Right lobe of liver (tissue), 4 donors: Measurements from ENCODE around the gene LDB1.

ENCODE experiments used
- CTCF ChIP-seq, 4 donors: fragments of 200-600 bp in 3 of 4; fragments of 450-650 bp in 1 of 4; IDR thresholded peaks; one replicate each; pipeline versions ENCODE4 v1.5.1 to v1.8.0; 2016 to 2022; ENCODE audit warnings: antibody characterized with exemption in 4 of 4, mild to moderate bottlenecking in 2 of 4
- POLR2A ChIP-seq: fragments of 450-650 bp; IDR thresholded peaks from one replicate; pipeline ENCODE4 v1.6.1; 2017; ENCODE audit warnings: antibody characterized with exemption, mild to moderate bottlenecking
- donor health status: DM: no; HTN: no; CAD: no.
- donor health status: DM: no; HTN: no; CAD: no.
- donor health status: DM: no; HTN: yes; CAD: no.

GRCh38 chr10:102135956-102136526 lies 15.9 kb upstream of the LDB1 start:
- TF ChIP-seq CTCF (IDR thresholded peaks at IDR 0.05): no peak
- TF ChIP-seq POLR2A: no peak
